Liver (tissue), 9 donors: Measurements from ENCODE around the gene ZNF343. TPM values are rescaled to one million over a fixed set of nuclear protein-coding genes. Genes with fewer than 3 reads are reported as not detected.

ENCODE experiments used
- DNase-seq: peaks from one replicate; pipeline ENCODE4 v3.0.0-alpha.2; 2017; ENCODE audit warnings: low spot score
- H3K27ac ChIP-seq, 2 donors: one replicate each; pipeline ENCODE4 v1.7.0; 2013; ENCODE audit warnings: inconsistent platforms in 2 of 2, low read length in 2 of 2, control low read depth in 1 of 2, low read depth in 1 of 2, mild to moderate bottlenecking in 1 of 2
- H3K27me3 ChIP-seq, 4 donors: one replicate each; pipeline versions ENCODE4 v1.6.1 to v1.7.0; 2013; ENCODE audit warnings: low read length in 3 of 4, inconsistent platforms in 1 of 4, mild to moderate bottlenecking in 1 of 4, moderate library complexity in 1 of 4; ENCODE audit not compliant: control insufficient read depth in 4 of 4, insufficient read depth in 4 of 4
- H3K36me3 ChIP-seq, 4 donors: one replicate each; pipeline versions ENCODE4 v1.6.1 to v1.7.0; 2013; ENCODE audit warnings: low read length in 3 of 4, mild to moderate bottlenecking in 3 of 4, low read depth in 1 of 4, moderate library complexity in 1 of 4; ENCODE audit not compliant: control insufficient read depth in 4 of 4, insufficient read depth in 3 of 4
- H3K4me1 ChIP-seq, 4 donors: one replicate each; pipeline versions ENCODE4 v1.6.1 to v1.7.0; 2013; ENCODE audit warnings: low read length in 3 of 4, mild to moderate bottlenecking in 3 of 4, moderate library complexity in 1 of 4; ENCODE audit not compliant: control insufficient read depth in 4 of 4, insufficient read depth in 4 of 4
- H3K4me3 ChIP-seq, 3 donors: one replicate each; pipeline versions ENCODE4 v1.6.1 to v1.7.0; 2013; ENCODE audit warnings: low read length in 3 of 3, control low read depth in 1 of 3, low read depth in 1 of 3, mild to moderate bottlenecking in 1 of 3
- H3K9ac ChIP-seq, 2 donors: one replicate each; pipeline ENCODE4 v1.7.0; 2013; ENCODE audit warnings: low read length in 2 of 2, mild to moderate bottlenecking in 2 of 2, moderate library complexity in 2 of 2, control low read depth in 1 of 2, low read depth in 1 of 2
- H3K9me3 ChIP-seq, 4 donors: one replicate each; pipeline versions ENCODE4 v1.6.1 to v1.7.0; 2013; ENCODE audit warnings: low read length in 3 of 4; ENCODE audit not compliant: control insufficient read depth in 4 of 4
- ATF3 ChIP-seq: IDR thresholded peaks from 2 replicates; pipeline ENCODE4 v1.6.1; 2016; ENCODE audit warnings: antibody characterized with exemption
- CTCF ChIP-seq: fragments of 150-350 bp; IDR thresholded peaks from 2 replicates; pipeline ENCODE4 v1.5.1; 2017; ENCODE audit warnings: improper control_type of control experiment, low read depth, low read length; ENCODE audit not compliant: missing input control
- EGR1 ChIP-seq, 2 donors: IDR thresholded peaks; 2 replicates each; pipeline ENCODE4 v1.6.1; 2016 to 2018; ENCODE audit warnings: antibody characterized with exemption in 2 of 2, low read depth in 2 of 2
- FOXA1 ChIP-seq: IDR thresholded peaks from 2 replicates; pipeline ENCODE4 v1.6.1; 2016; ENCODE audit warnings: antibody characterized with exemption
- FOXA2 ChIP-seq: IDR thresholded peaks from 2 replicates; pipeline ENCODE4 v1.6.1; 2016; ENCODE audit warnings: antibody characterized with exemption
- GABPA ChIP-seq, 2 donors: IDR thresholded peaks in 1 of 2; conservative IDR thresholded peaks in 1 of 2; 2 replicates each; pipeline ENCODE4 v1.6.1; 2016; ENCODE audit warnings: antibody characterized with exemption in 2 of 2, mild to moderate bottlenecking in 1 of 2, moderate library complexity in 1 of 2
- HNF4A ChIP-seq, 2 donors: conservative IDR thresholded peaks; 2 replicates each; pipeline ENCODE4 v1.6.1; 2016; ENCODE audit warnings: antibody characterized with exemption in 2 of 2, mild to moderate bottlenecking in 2 of 2
- HNF4G ChIP-seq: IDR thresholded peaks from 2 replicates; pipeline ENCODE4 v1.6.1; 2016; ENCODE audit warnings: antibody characterized with exemption
- JUND ChIP-seq, 2 donors: IDR thresholded peaks; 2 replicates each; pipeline ENCODE4 v1.6.1; 2016; ENCODE audit warnings: antibody characterized with exemption in 2 of 2
- NR2F2 ChIP-seq: IDR thresholded peaks from 2 replicates; pipeline ENCODE4 v1.6.1; 2016; ENCODE audit warnings: antibody characterized with exemption
- RAD21 ChIP-seq, 2 donors: IDR thresholded peaks; 2 replicates each; pipeline ENCODE4 v1.6.1; 2016; ENCODE audit warnings: antibody characterized with exemption in 2 of 2, mild to moderate bottlenecking in 2 of 2
- REST ChIP-seq: IDR thresholded peaks from 2 replicates; pipeline ENCODE4 v1.6.1; 2016; ENCODE audit warnings: antibody characterized with exemption, mild to moderate bottlenecking
- RXRA ChIP-seq, 2 donors: IDR thresholded peaks; 2 replicates each; pipeline ENCODE4 v1.6.1; 2017 to 2018; ENCODE audit warnings: antibody characterized with exemption in 2 of 2, mild to moderate bottlenecking in 1 of 2
- SP1 ChIP-seq: IDR thresholded peaks from 2 replicates; pipeline ENCODE4 v1.6.1; 2018; ENCODE audit warnings: antibody characterized with exemption, mild to moderate bottlenecking
- TAF1 ChIP-seq: conservative IDR thresholded peaks from 2 replicates; pipeline ENCODE4 v1.6.1; 2016; ENCODE audit warnings: antibody characterized with exemption, mild to moderate bottlenecking
- YY1 ChIP-seq: IDR thresholded peaks from 2 replicates; pipeline ENCODE4 v1.6.1; 2016; ENCODE audit warnings: antibody characterized with exemption, mild to moderate bottlenecking
- ZBTB33 ChIP-seq: IDR thresholded peaks from 2 replicates; pipeline ENCODE4 v1.6.1; 2016; ENCODE audit warnings: antibody characterized with exemption
- whole genome bisulfite sequencing: extraction: QIAGEN DNeasy Blood & Tissue Kit; methylation state at CpG from one replicate; pipeline ENCODE4 v1.1.7; 2013; 5-methylcytosine and 5-hydroxymethylcytosine counted together
- polyA plus RNA-seq, 2 donors: library from polyadenylated mRNA; stranded (reverse) in 1 of 2; unstranded in 1 of 2; fragments of 200-250 nt in 1 of 2; fragments of >200 nt in 1 of 2; fragmentation: Nextera tagmentation in 1 of 2; extraction: Ambion mirVana in 1 of 2; gene quantifications; one replicate each; pipeline versions ENCODE4 v1.2.1 to v1.2.3, GENCODE V29; 2013 to 2015
- total RNA-seq, 2 donors: library from RNA; depleted of rRNA; stranded (reverse); fragments of >200 nt; gene quantifications; one replicate each; pipeline ENCODE4 v1.2.3, GENCODE V29; 2014
- donor health status: healthy.
- donor health status: healthy.
- donor health status: healthy.
- donor health status: healthy.
- donor health status: healthy.

The ZNF343 gene
- total and polyA plus RNA-seq, 4 donors: 3.3 to 10.5 (median 4.2) TPM

GRCh38 chr20:2465100-2465499 is 43.6 kb downstream of the ZNF343 start:
- Histone ChIP-seq H3K9ac (no peak overlapping the region), H3K4me1 (peaks cover 4 to 15% (median 12%) of the 10 kb centered on the region in 4 donors), H3K4me3 (no peak overlapping the region), H3K27me3 (no peaks in the 10 kb centered on the region), H3K27ac (no peak overlapping the region), H3K9me3 (no peaks in the 10 kb centered on the region), H3K36me3 (peaks cover 15 to 77% (median 71%) of the 10 kb centered on the region in 4 donors)
- no peak for DNase-seq
- 98% methylated on average over 6 of the region's 6 CpGs for WGBS
- TF ChIP-seq TAF1 (no peak), GABPA (IDR thresholded peaks at IDR 0.05 in 1 of 2, conservative IDR thresholded peaks at IDR 0.05 in 1 of 2) (no peak), FOXA1 (no peak), ZBTB33 (no peak), FOXA2 (no peak), SP1 (no peak), HNF4A (conservative IDR thresholded peaks at IDR 0.05) (no peak), JUND (IDR thresholded peaks at IDR 0.05) (no peak), HNF4G (no peak), NR2F2 (no peak), CTCF (no peak), RXRA (IDR thresholded peaks at IDR 0.05) (no peak), EGR1 (IDR thresholded peaks at IDR 0.05; ENCODE audit: low read depth in 2 of 2) (no peak), ATF3 (no peak)

GRCh38 chr20:2463616-2464365 is 44.9 kb downstream of the ZNF343 start:
- Histone ChIP-seq H3K9me3 (no peaks in the 10 kb centered on the region), H3K36me3 (peaks cover 16 to 81% (median 80%) of the 10 kb centered on the region in 4 donors), H3K4me3 (no peak overlapping the region), H3K27ac (no peak overlapping the region), H3K27me3 (no peaks in the 10 kb centered on the region), H3K4me1 (peaks cover 4 to 6% (median 5%) of the 10 kb centered on the region in 4 donors), H3K9ac (no peak overlapping the region)
- TF ChIP-seq CTCF: no peak
- no peak for TF ChIP-seq ATF3
- no peak for TF ChIP-seq FOXA2
- TF ChIP-seq RXRA (IDR thresholded peaks at IDR 0.05): no peak
- TF ChIP-seq EGR1 (IDR thresholded peaks at IDR 0.05; ENCODE audit: low read depth in 2 of 2): no peak
- TF ChIP-seq HNF4A (conservative IDR thresholded peaks at IDR 0.05): no peak
- TF ChIP-seq FOXA1: no peak
- no peak for TF ChIP-seq YY1
- TF ChIP-seq NR2F2: no peak
- no peak for TF ChIP-seq TAF1
- TF ChIP-seq REST: no peak
- TF ChIP-seq SP1: no peak
- no peak for TF ChIP-seq HNF4G
- no peak for TF ChIP-seq RAD21 (IDR thresholded peaks at IDR 0.05)
- DNase-seq: no peak
- 93% methylated on average over 9 of the region's 9 CpGs for WGBS
